Hepatocyte (in vitro differentiated cells): ENCODE measurements around the gene FMN1. TPM values are rescaled to one million over a fixed set of nuclear protein-coding genes. Genes with fewer than 3 reads are reported as not detected.

Source experiments
- DNase-seq: peaks from one replicate; pipeline ENCODE4 v3.0.0-alpha.2; 2016; ENCODE audit warnings: low spot score
- H2AFZ ChIP-seq: fragments of 200-600 bp; sonication (generic); 2 replicates; pipeline ENCODE4 v1.6.0; 2016; ENCODE audit warnings: antibody characterized with exemption, mild to moderate bottlenecking
- H3K27ac ChIP-seq: fragments of 200-600 bp; sonication (generic); 2 replicates; pipeline ENCODE4 v1.5.1; 2016; ENCODE audit warnings: mild to moderate bottlenecking
- H3K27me3 ChIP-seq: fragments of 200-600 bp; sonication (generic); 2 replicates; pipeline ENCODE4 v1.6.1; 2016
- H3K36me3 ChIP-seq: fragments of 200-600 bp; sonication (generic); replicated peaks from 2 replicates; pipeline ENCODE4 v1.5.1; 2016; ENCODE audit warnings: low read depth; ENCODE audit not compliant: insufficient read depth
- H3K4me1 ChIP-seq: fragments of 200-600 bp; sonication (generic); 2 replicates; pipeline ENCODE4 v1.5.1; 2016; ENCODE audit warnings: mild to moderate bottlenecking, moderate library complexity; ENCODE audit not compliant: insufficient read depth
- H3K4me2 ChIP-seq: fragments of 200-600 bp; sonication (generic); 2 replicates; pipeline ENCODE4 v1.6.0; 2016
- H3K4me3 ChIP-seq: fragments of 200-600 bp; sonication (generic); 2 replicates; pipeline ENCODE4 v1.5.1; 2016; ENCODE audit warnings: mild to moderate bottlenecking
- H3K79me2 ChIP-seq: fragments of 200-600 bp; sonication (generic); 2 replicates; pipeline ENCODE4 v1.6.0; 2017; ENCODE audit warnings: mild to moderate bottlenecking
- H3K9me2 ChIP-seq: fragments of 200-600 bp; sonication (generic); replicated peaks from 2 replicates; pipeline ENCODE4 v1.6.0; 2017; ENCODE audit warnings: mild to moderate bottlenecking; ENCODE audit not compliant: insufficient read depth
- H3K9me3 ChIP-seq: fragments of 200-600 bp; sonication (generic); 2 replicates; pipeline ENCODE4 v1.5.1; 2016; ENCODE audit warnings: low read depth, mild to moderate bottlenecking
- H4K20me1 ChIP-seq: fragments of 200-600 bp; sonication (generic); 2 replicates; pipeline ENCODE4 v1.6.0; 2016; ENCODE audit warnings: mild to moderate bottlenecking; ENCODE audit not compliant: insufficient read depth, poor library complexity, severe bottlenecking
- CTCF ChIP-seq: fragments of 200-600 bp; sonication (generic); IDR thresholded peaks from 2 replicates; pipeline ENCODE4 v1.5.1; 2016; ENCODE audit warnings: antibody characterized with exemption, mild to moderate bottlenecking; ENCODE audit not compliant: poor library complexity
- EZH2 ChIP-seq: fragments of 200-600 bp; sonication (generic); IDR thresholded peaks from 2 replicates; pipeline ENCODE4 v1.6.1; 2016; ENCODE audit warnings: antibody characterized with exemption, mild to moderate bottlenecking, borderline replicate concordance
- EZH2phosphoT487 ChIP-seq: fragments of 200-600 bp; sonication (generic); IDR thresholded peaks from one replicate; pipeline ENCODE4 v1.6.1; 2018; ENCODE audit warnings: antibody characterized with exemption, mild to moderate bottlenecking, low read depth, moderate library complexity; ENCODE audit not compliant: unreplicated experiment, severe bottlenecking
- WGBS: methylation state at CpG from one replicate; pipeline ENCODE4 v1.1.6; 2016; ENCODE audit warnings: low lambda C conversion rate; ENCODE audit errors: missing lambda C conversion rate; 5-methylcytosine and 5-hydroxymethylcytosine counted together
- polyA plus RNA-seq: library from polyadenylated mRNA; unstranded; fragments of >200 nt; fragmentation: Nextera tagmentation; extraction: Ambion mirVana; gene quantifications from 2 replicates; pipeline ENCODE4 v1.2.1, GENCODE V29; 2016
- total RNA-seq: library from RNA; depleted of rRNA; stranded (reverse); fragments of >200 nt; gene quantifications from 2 replicates; pipeline ENCODE4 v1.2.3, GENCODE V29; 2014

The FMN1 gene
- total and polyA plus RNA-seq, 2 experiments from 2014 or later = 0.07 to 0.70 TPM

DNA sequence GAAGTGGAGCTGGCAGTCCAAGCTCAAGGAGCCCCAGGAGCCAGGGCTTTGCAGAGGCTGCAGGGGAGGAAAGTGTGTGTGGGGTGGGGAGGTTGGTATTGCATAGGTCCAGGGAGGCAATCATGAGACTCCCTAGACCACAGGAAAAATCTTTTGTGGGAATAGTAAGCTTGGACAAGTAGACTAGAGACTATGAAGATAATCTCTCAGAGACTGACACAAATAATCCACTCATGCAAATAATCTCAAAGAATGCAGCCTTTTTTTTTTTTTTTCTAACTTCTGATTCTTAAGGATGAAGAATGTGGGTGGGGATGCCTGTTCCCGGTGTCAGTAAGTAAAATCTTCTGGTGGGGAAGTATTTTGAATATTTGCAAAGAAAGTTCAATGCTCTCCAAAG is 363.0 kb downstream of the FMN1 start:
- no peak for TF ChIP-seq EZH2
- no peak for TF ChIP-seq CTCF
- no peak for TF ChIP-seq EZH2phosphoT487
- no peaks in the 10 kb centered on the region for H3K36me3 ChIP-seq
- no peak overlapping the region for H2AFZ ChIP-seq
- no peaks in the 10 kb centered on the region for H3K9me3 ChIP-seq
- 56% methylated on average over 1 of the region's 1 CpG for WGBS
- H3K4me2 ChIP-seq = no peak overlapping the region
- H3K9me2 ChIP-seq = no peaks in the 10 kb centered on the region
- H3K79me2 ChIP-seq = no peaks in the 10 kb centered on the region
- no peaks in the 10 kb centered on the region for H3K27me3 ChIP-seq
- no peaks in the 10 kb centered on the region for H3K4me1 ChIP-seq
- no peaks in the 10 kb centered on the region for H4K20me1 ChIP-seq
- no peak for DNase-seq
- no peak overlapping the region for H3K27ac ChIP-seq
- H3K4me3 ChIP-seq = no peak overlapping the region

GRCh38 chr15:32830241-32830640 is 364.3 kb downstream of the FMN1 start:
- Histone ChIP-seq H3K27ac (no peak overlapping the region), H3K4me3 (no peak overlapping the region), H2AFZ (no peak overlapping the region), H3K36me3 (no peaks in the 10 kb centered on the region), H4K20me1 (no peaks in the 10 kb centered on the region), H3K4me2 (no peak overlapping the region), H3K79me2 (no peaks in the 10 kb centered on the region), H3K4me1 (no peaks in the 10 kb centered on the region), H3K27me3 (no peaks in the 10 kb centered on the region), H3K9me3 (no peaks in the 10 kb centered on the region), H3K9me2 (no peaks in the 10 kb centered on the region)
- TF ChIP-seq EZH2phosphoT487 = no peak
- TF ChIP-seq EZH2 = no peak
- no peak for TF ChIP-seq CTCF
- no peak for DNase-seq
- 93% methylated on average over 1 of the region's 1 CpG for WGBS

GRCh38 chr15:32829436-32829835 is 365.1 kb downstream of the FMN1 start:
- WGBS = 82% methylated on average over 2 of the region's 2 CpGs
- TF ChIP-seq EZH2phosphoT487 (no peak), CTCF (no peak), EZH2 (no peak)

More at GRCh38 chr15:32829436-32829835, 365.1 kb downstream of the FMN1 start:
- Histone ChIP-seq H3K27me3 (no peaks in the 10 kb centered on the region), H3K36me3 (no peaks in the 10 kb centered on the region), H3K79me2 (no peaks in the 10 kb centered on the region), H3K4me3 (no peak overlapping the region), H3K9me3 (no peaks in the 10 kb centered on the region), H3K27ac (no peak overlapping the region), H3K9me2 (no peaks in the 10 kb centered on the region), H3K4me1 (no peaks in the 10 kb centered on the region), H3K4me2 (no peak overlapping the region), H2AFZ (no peak overlapping the region), H4K20me1 (no peaks in the 10 kb centered on the region)
- DNase-seq = no peak
